Fibroblast of mammary gland (primary cell): ENCODE results near the gene KANK2.
"Not testable (repeated sequence)": the region's sequence is repeated elsewhere in the genome, so short reads cannot be mapped to it uniquely, and the experiment has no call there.

Experiments used
- DNase-seq: peaks from one replicate; pipeline ENCODE4 v3.0.0-alpha.2; 2010; ENCODE audit warnings: low read depth
- H3K4me3 ChIP-seq: 2 replicates; pipeline ENCODE4 v1.5.1; 2011; ENCODE audit warnings: low read depth, mild to moderate bottlenecking, low read length, moderate library complexity; ENCODE audit not compliant: control insufficient read depth
- TF ChIP-seq, protein P1 (sequence below): conservative IDR thresholded peaks from 2 replicates; pipeline ENCODE4 v1.5.1; 2011; ENCODE audit warnings: low read depth, low read length, inconsistent platforms; ENCODE audit not compliant: control insufficient read depth, insufficient read depth

KANK2 gene

DNA sequence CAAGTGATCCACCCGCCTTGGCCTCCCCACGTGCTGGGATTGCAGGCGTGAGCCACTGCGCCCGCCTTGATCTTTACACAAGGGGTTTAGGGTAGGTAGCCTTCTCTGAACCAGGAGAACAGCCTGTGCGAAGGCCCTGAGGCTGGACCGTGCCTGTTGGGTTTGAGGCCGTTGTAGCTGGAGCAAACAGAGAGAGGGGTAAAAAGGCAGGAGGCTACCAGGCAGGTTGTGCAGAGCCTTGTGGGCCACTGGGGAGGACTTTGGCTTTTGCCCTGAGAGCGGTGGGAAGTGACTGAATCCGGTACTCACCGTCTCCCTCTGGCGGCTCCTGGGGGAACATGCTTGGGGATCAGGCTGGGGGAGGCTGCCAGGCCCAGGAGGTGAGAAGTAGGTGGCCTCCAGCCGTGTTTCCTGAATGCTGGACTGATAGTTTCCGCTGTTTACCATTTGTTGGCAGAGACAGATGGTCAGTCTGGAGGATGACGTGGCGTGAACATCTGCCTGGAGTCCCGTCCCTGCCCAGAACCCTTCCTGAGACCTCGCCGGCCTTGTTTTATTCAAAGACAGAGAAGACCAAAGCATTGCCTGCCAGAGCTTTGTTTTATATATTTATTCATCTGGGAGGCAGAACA is 66.4 kb downstream of the KANK2 start:
- no peak overlapping the region for H3K4me3 ChIP-seq
- TF ChIP-seq, protein P1, sequence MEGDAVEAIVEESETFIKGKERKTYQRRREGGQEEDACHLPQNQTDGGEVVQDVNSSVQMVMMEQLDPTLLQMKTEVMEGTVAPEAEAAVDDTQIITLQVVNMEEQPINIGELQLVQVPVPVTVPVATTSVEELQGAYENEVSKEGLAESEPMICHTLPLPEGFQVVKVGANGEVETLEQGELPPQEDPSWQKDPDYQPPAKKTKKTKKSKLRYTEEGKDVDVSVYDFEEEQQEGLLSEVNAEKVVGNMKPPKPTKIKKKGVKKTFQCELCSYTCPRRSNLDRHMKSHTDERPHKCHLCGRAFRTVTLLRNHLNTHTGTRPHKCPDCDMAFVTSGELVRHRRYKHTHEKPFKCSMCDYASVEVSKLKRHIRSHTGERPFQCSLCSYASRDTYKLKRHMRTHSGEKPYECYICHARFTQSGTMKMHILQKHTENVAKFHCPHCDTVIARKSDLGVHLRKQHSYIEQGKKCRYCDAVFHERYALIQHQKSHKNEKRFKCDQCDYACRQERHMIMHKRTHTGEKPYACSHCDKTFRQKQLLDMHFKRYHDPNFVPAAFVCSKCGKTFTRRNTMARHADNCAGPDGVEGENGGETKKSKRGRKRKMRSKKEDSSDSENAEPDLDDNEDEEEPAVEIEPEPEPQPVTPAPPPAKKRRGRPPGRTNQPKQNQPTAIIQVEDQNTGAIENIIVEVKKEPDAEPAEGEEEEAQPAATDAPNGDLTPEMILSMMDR: peak; percentile 89
- peak; percentile 90 for DNase-seq

DNA sequence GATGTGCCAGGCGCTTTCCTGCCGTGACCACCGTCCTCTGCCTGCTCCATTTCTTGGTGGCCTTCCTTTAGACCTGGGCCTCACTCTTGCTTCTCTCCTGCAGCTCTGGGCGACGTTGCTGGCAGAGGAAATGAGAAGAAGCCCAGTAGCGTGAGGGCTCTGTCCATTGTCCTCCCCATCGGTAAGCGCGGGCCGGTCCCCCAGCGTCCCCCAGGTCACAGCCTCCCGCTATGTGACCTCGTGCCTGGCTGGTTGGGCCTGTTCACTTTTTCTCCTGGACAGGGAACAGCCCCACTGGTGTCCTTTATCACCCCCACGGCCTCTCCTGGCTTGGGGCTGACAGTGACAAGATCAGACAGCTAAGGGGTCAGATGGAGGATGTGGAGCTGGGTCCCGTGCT is 69.4 kb downstream of the KANK2 start:
- TF ChIP-seq, protein P1: no peak
- no peak for DNase-seq
- no peak overlapping the region for H3K4me3 ChIP-seq

DNA sequence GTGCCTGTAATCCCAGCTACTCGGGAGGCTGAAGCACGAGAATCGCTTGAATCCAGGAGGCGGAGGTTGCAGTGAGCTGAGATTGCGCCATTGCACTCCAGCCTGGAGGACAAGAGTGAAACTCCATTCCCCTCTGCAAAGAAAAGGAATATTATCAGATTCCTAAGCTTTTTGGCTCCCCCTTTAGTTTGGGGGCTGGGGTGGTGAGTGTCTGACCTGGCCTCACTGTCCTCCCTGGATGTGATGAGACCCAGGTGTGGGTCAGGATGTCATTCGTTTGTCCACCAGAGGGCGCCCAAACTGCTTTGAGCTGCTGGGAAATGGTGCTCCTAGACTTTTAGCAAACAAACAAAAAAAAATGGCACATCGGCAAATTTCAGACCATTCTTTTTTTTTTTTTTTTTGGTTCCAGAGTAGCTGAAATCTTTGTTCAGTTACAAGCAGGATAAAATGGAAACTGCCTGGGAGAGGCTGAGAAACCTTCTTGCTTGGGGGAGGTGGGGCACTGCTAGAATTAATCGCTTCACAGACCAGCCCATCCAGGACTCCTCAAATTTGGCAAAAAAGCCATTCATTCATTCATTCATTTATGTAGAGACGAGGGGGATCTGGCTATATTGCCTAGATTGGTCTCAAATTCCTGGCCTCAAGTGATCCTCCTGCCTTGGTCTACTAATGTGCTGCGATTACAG is 71.2 kb downstream of the KANK2 start:
- DNase-seq: peak; percentile 69
- TF ChIP-seq, protein P1: peak; percentile 72
- no peak overlapping the region for H3K4me3 ChIP-seq

DNA sequence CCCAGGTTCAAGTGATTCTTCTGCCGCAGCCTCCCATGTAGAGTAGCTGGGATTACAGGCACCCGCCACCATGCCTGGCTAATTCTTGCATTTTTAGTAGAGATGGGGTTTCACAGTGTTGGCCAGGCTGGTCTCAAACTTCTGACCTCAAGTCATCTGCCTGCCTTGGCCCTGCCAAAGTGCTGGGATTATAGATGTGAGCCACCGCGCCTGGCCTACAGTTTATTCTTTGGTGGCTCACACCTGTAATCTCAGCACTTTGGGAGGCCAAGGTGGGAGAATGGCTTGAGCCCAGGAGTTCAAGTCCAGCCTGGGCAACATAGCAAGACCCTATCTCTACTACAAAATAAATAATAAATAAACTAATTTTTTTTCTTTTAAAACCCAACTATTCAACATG is 73.2 kb downstream of the KANK2 start:
- not testable (repeated sequence) for DNase-seq, H3K4me3 ChIP-seq

DNA sequence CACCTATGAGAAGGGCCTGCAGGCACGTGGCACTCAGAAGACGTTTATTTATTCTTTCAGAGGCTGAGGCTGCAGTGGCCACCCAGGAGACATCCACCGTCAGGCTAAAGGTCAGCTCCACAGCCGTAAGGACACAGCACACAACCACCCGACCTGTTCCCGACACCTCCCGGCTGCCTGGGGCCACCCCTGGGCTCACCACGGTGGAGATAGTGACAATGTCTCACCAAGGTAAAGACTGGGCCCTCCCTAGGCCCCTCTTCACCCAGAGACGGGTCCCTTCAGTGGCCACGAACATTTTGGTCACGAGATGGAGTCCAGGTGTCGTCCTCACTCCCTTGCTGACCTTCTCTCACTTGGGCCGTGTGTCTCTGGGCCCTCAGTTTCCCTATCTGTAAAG is 74.2 kb downstream of the KANK2 start:
- DNase-seq: no peak
- no peak overlapping the region for H3K4me3 ChIP-seq

DNA sequence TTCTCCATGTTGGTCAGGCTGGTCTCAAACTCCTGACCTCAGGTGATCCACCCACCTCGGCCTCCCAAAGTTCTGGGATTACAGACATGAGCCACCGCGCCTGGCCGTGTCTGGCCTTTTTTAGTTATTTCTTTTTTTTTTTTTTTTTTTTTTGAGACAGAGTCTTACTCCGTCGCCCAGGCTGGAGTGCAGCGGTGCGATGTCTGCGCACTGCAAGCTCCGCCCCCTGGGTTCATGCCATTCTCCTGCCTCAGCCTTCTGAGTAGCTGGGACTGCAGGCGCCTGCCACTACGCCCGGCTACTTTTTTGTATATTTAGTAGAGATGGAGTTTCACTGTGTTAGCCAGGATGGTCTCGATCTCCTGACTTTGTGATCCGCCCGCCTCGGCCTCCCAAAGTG is 75.4 kb downstream of the KANK2 start:
- DNase-seq, H3K4me3 ChIP-seq: not testable (repeated sequence)

More for the DNA sequence above, 74.2 kb downstream of the KANK2 start:
- TF ChIP-seq, protein P1: no peak

DNA sequence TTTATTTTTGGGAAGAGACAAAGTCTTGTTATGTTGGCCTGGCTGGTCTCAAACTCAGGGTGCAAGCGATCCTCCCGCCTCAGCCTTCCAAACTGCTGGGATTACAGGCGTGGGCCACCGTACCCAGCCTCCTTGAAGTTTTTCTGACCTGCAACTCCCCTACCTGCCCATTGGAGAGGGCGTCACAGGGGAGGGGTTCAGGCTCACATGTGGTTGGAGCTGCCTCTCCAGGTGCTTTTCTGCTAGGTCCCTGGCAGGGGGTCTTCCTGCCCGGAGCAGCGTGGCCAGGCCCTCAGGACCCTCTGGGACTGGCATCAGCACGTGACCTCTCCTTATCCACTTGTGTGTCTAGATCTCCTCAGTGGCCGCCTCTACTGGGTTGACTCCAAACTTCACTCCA is 80.8 kb downstream of the KANK2 start:
- DNase-seq: no peak
- H3K4me3 ChIP-seq: no peak overlapping the region
- TF ChIP-seq, protein P1: no peak

DNA sequence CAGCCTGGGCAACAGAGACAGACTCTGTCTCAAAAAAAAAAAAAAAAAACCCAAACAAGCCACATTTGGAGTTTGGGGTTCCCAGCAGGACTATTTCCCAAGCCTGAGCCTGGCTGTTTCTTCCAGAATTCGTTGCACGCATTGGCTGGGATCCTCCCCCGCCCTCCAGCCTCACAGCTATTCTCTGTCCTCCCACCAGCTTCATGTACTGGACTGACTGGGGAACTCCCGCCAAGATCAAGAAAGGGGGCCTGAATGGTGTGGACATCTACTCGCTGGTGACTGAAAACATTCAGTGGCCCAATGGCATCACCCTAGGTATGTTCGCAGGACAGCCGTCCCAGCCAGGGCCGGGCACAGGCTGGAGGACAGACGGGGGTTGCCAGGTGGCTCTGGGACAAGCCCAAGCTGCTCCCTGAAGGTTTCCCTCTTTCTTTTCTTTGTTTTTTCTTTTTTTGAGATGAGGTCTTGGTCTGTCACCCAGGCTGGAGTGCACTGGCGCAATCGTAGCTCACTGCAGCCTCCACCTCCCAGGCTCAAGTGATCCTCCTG is 81.4 kb downstream of the KANK2 start:
- TF ChIP-seq, protein P1: no peak
- no peak for DNase-seq
- H3K4me3 ChIP-seq: no peak overlapping the region
